ENCODE data around the gene TBX1. TPM values are rescaled to one million over a fixed set of nuclear protein-coding genes. Genes with fewer than 3 reads are reported as not detected.

TBX1 gene
- total RNA-seq, 1 donor from 2014 or later: 0.11 TPM

DNA sequence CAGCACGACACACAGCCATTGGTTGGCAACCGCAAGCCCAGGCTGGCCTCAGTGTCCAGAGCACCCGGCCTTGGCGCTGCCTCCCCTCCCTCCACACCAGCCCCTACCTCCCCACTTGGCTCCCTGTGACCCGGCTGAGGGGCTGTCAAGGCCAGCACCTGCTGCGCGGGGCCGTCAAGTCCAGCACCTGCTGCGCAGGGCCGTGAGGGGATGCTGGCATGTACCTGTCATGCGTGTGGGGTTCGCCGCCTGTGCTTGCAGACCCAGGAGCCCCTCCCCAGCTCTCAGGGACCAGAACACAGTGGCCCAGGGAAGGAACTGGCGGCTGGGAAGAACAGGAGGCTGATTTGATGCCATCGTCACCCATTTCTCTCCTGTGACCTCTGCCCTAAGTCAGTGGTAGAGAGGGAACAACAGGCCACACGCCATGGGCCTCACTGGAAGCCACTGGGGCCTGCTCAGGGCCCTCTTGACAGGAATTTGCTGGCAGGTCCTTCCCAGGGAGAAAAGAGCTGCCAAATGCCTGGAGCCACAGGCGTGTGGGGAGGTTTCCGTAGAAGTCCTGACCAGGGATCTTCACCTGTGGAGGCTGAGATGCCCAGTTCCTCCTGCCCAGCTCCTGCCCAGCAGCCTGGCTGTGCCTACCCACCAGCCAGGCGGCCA lies 37.6 kb downstream of the TBX1 start:
- intact Hi-C loops (cut with micrococcal nuclease): no loop called here

DNA sequence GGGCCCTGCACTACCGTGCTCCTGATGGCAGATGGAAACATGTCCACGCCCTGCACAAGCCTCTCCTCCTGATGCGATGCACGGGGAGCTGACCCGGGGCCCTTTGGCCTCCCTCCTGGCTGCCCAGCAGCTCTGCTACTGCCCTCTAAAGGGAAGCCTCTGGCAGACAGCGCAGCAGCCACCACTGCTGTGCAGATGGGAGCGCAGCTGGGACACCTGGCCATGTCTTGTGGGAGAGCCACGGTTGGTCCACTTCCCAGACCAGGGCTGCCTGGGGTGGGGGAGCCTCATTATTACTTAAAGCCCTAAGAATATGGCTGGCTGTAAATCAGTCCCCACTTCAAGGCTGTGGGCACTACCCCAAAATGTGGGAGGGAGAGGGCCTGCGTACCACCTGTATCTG lies 38.3 kb downstream of the TBX1 start:
- intact Hi-C loops (cut with micrococcal nuclease): no loop called here

DNA sequence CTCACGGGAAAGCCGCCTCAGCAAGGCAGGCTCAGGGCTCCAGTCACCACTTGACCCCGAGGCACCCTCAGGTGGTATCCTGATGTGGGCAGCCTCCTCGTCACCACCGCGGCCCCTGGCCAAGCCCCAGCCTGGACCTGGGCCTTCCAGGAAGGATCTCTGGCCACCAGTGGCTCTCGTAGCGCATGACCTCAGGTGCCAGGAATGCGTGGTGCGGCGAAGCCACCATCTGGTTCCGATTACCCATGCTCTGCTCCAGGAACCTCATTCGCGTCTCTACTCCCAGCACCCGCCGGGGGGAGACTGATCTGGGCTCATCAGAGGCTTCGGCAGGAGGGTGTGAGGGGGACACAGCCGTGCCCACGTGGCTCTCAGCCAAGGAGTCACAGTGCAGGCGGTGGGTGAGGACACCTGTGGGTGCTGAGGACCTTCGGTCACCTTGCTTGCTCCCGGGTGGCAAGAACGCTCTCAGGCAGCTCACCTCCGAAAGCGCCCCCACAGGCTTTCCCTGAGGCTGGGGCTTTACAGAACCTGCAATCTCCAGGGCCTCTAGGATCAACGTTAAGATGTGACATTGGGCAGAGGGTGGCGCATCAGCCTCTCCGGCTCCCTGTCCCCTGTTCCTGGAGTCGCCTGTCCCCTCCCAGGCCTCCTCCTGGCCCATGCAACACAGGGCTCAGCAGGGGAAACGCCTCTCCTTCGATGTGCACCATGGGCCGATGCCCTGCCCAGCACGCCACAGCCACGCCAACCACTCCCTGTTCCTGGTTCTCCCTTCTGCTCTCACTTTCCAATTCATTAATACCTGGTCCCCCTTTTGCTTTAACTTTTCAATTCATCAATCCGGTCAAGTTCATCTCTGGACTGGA lies 39.0 kb downstream of the TBX1 start:
- intact Hi-C loops (cut with micrococcal nuclease): no loop called here

DNA sequence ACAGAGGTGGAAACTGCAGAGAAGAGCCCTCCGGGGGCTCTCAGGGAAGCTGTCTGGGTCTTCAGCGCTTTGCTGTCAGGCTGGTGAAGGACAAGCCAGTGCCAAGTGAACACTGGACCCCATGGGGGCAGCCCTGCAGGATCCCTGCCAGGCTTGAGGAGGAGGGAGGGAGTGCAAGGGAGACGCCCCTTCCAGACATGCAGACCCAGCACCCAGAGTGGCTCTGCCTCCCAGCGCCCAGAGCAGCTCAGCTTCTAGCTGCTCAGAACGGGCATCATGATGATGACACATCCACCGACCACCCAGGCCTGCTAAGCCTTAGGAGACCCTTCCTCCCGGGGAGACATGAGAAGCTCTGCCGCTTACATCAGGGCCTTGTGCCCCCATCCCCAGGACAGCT lies 39.7 kb downstream of the TBX1 start:
- intact Hi-C loops (cut with micrococcal nuclease): no loop called here

DNA sequence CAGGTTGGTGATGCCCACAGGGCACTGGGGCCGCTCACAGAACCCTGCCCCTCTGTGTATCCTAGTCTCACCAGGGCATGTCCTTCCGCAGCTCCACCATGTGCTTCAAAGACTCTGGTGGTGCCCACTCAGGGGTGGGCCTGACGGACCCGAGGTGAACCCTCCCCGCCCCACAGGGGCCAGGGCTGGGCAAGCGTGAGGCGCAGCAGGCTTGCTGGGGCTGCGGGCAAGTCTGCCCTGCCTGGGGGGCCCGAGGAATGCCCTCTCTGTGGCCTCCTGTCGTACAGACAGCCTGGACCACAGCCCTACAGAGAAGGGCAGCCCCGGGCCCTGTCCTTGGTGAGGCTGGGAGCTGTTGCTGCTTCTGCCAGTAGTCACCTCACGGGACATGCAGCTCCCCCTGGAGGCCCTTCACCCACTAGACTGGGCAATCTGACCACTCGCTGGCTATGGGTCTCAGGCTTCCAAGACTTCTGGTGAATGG lies 40.2 kb downstream of the TBX1 start:
- intact Hi-C loops (cut with micrococcal nuclease): no loop called here

DNA sequence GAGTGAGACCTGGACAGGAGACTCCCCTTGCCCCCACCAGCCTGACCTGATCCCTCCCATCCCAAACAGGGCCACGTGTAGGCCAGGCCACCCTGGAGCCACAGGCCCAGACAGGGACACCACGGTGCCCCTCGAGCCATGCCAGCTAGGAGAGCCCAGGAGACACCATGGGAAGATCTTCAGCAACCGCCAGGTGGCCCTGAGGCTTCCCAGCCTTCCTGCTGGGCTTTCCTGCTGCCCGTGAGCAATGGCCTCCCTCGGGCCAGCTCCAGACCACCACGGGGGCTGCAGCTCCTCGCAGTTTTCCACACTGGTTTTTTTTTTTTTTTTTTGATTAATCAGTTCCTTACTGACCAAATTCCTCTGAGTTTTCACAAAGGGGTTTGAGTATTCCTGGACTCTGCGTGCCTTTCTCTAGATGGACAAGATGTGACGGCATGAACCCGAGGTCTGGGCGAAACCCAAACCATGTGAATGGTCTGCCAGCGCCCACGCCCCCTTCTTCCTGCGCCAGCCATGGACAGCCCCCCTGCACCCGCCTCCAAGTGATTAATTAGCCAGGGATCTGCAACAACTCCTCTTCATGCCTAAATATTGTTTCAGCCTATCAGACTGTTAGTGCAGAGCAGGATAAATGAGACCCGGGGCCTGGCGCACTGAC lies 40.9 kb downstream of the TBX1 start:
- intact Hi-C loops (cut with micrococcal nuclease): no loop called here

DNA sequence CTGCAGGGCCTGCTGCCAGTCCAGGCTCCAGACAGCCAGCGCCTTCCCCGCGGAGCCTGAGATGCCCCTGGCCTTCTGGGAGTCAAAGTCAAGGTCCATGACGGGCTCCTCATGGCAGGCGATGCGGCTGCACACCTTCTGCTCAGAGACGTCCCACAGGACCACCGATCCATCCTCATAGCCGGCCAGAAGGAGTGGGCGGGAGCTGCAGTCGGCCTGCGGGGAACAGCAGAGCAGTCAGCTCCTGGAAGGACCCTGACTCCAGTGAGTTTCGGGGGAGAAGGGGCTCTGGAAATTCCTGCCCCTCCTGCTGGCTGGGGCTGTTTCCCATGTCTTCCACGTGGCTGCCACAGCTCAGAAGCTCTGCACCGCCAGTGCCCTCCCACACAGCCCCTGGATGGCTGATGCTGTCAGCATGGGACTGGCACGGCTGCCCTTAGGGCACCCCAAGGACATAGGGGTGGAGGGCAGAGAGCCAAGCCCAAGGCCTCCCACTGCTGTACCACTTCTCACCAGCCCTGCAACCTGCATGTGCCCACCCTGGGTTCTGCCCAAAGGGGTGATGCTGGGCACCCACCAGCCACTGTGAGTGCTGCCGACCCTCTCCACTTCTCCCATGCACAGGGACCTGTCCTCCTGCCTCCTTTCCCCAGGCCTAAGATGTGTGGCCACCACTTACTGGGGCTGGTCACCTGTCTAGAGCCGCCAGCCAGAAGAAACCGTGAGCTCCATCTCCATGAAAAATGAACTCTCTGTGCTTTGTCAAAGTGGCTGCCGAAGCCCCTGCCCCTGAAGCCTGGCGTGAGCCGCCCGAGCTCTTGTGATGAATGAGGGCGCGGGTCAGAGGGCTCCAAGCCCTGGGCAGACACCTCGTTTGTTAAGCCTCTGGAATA lies 41.7 kb downstream of the TBX1 start:
- intact Hi-C loops (cut with micrococcal nuclease): no loop called here

DNA sequence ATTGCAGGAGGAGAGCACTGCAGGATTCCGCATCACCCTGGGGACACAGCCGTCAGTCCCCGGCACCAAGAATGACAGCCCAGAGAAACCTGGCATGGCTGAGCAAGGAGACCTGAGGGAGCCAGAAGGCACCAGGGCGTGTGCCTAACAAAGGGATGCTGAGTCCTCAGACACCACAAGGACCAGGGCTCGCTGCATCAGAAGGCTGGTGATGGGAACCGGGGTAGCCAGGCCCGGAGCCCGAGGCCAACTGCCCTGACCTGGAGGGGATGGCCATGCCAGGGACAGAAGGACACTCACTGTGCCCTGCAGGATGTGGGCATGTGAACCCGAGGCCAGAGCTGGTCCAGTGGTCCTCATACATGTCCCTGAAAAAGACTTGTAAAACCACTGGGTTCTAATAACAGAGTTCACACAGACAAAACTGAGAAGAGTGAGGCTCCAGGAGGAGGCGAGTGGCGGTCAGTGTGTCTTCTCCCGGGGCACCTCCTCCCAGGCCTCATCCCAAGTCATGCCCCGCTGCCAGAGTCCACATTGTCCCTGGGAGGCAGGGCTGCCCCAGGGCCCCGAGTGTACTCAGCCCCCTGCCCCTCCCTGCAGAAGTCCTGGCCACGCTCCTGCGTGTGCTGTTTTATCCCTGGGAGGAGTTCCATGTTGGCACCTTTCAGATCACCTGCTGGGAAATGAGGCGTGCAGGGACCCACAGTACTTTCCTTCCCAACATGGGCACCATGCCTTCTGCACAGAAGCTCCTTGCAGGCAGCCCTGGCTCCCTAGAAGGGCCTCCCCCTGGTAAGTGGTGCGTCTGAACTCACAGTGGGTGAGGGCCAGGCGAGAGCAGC lies 42.5 kb downstream of the TBX1 start:
- intact Hi-C loops (cut with micrococcal nuclease): no loop called here

DNA sequence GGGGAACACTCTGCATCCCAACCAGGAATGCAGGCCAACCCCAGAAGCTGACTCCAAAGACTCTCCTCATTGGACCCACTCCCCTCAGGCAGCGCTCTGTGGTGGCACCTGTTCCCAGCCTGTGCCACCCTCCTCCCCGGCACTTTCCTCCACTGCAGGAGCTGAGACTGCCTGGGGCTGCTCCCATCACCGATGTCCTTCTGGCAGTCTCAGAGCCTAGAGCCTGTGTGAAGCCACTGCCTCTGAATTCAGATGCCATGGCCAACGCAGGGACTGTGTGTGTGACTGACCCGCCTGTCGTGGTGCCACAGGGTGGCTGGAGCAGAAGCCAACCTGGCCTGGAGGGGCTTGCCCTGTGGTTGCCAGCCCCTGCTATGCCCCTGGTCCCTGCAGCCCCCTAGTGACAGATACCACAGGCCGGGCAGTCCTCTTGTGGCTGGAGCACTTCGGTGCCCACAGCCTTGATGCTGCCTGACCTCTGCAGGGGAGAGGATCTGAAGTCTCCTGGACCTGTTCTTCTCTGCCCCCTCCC lies 43.2 kb downstream of the TBX1 start:
- intact Hi-C loops (cut with micrococcal nuclease): no loop called here

DNA sequence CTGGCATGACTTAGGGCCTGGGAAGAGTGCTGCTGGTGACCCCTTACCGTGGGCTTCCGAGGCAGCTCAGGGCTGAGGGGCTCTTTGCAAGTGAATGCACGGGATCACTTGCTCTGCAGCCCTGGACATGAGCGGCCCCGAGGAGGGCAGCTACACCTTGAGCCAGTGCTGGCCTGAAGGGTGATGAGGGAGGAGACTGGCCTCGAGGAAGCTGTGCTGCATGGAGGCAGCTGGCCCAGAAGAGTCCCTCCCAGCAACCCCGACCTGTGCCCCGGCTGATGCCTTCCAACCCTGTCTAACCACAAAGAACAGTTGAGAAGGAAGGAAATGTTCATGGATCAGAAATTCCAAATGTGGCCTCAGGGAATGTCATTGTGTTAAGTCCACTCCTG lies 45.2 kb downstream of the TBX1 start:
- intact Hi-C loops (cut with micrococcal nuclease): no loop called here

DNA sequence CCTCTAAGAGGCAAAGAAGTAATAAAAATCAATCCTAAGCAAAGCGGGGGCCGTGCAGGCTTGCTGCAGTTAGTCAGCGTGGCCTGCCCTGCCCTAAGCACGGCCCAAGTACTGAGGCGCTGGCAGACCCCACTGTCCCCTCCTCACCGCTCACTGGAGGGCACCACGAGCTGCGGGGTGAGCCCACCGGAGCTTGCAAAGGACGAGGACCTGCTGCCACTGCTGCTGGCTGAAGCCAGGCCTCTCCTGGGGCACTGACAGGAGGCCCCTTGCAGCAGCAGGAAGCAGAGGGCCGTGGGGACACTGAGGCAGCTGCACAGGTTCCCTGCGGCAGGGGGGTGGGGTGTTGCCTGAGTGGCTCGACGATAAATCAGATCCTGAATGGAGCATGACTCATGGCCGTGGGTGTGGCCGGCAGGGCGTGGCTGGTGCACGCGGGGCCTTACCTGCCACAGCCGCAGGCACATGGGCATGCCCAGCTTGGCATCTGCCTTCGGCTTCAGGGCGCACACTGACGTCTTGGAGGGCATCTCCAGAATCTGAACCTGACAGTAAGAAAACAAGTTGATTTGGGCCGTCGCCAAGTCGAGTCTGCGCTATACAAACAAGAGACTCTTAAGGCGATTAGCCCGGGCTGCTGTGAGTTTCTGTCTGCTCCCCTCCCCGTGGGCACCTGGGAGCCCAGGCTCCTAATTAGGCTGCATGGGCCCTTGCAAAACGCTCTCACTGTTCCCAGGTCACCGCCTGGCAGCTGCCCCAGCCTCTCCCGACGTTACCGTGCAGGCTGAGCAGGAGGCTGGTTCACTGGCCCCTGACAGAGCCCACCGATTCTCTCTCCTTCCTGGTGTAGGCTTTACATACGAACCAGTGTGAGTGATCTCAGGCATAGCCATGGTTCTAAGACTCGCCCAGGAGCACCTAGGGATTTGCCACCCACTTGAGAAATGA lies 45.9 kb downstream of the TBX1 start:
- intact Hi-C loops (cut with micrococcal nuclease): no loop called here

DNA sequence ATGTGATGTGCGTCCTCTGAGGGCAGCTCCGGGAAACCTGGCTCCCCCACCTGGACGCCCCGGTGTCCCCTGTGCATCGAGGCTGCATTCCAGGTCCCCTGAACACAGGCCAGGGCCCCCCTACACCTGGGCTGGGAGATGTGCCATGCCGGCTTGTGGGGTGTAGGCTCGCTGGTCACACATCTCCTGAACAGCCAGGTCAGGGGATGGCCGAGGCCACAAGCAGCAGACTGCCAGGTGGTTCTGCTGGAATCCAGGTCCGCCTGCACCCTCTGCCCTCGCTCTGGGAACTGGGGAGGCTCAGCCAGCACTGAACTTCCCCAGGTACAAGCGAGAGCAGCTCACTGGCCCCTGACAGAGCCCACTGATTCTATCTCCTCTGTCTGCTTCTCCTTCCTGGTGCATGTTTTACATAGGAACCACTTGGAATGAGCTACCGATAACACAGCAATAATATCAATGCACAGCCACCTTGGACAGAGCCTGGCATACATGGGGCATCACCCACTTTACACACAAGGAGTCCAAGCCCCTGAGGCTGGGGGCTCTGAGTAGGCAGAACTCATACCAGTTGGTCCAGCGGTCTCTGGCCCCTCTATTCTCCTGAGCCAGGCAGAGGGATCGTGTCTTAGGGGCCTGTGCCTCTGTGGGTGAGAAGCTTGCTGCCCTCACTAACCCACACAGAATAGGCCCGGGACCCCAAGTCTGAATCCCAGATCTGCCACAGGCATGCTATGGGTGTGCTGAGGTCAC lies 46.8 kb downstream of the TBX1 start:
- intact Hi-C loops (cut with micrococcal nuclease): no loop called here

DNA sequence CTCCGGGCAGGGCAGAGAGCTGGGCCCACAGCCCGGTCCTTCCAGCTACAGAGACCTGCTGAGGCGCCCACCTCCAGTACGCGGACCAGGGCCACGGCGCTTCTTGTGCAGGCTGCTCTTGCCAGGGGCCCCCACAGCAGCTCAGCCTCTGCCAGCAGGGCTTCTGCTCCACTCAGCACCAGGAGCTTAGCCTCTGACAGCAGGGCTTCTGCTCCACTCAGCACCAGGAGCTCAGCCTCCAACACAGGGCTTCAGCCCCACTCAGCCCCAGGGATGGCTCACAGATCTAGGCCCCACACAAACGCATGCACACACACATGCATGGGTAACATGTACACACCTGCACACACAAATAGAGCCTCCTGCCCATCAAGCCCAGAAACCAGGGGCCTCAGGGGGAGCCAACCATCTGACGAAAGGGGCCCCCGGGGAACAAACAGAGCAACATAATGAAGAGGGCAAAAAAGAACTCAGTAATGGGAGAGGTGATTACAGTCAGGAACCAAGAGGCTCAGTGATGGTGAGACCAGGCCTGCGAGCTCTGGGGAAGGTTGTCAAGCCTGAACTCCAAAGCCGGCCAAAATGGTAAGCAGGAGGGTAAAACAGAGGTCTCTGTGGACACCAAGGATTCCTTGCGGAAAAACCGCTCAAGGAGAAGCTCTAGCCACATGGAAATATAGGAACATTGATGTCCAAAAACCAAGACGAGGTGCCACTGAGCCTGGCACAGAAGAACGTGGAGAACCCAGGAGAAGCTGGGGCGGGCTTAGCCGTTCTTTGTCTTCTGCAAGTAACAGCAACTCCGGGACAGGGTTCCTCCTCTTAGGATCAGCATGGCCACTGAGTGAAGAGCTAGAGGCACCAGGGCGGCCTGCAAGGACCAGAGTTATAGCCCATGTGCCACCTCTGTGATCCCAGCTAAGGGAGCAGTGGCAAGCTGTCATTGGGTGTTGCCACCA lies 47.6 kb downstream of the TBX1 start:
- intact Hi-C loops (cut with micrococcal nuclease): no loop called here

DNA sequence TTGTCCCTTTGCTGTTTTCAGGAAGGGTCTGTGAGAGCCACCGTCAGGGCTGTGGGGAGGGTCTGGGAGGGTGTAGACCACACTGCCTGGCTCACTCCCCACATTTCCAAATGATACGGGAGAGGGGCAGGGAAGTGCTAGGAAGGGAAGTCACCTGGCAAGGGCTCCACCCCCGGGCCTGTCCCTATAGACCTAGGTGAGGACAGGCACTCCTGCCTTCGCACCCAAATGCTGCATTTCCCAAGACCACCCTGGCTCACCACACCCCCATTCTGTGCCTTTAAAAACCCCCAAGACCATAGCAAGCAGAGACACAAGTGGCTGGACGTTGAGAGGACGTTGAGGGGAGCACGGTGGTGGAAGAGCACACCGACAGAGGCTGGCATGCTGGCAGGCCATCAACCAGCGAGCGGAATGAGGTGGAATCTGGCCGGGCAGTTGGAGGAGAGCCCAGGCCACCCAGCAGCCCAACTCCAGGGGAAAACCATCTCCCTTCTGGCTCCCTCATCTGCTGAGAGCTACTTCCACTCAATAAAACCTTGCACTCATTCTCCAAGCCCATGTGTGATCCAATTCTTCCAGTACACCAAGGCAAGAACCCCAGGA lies 48.4 kb downstream of the TBX1 start:
- intact Hi-C loops (cut with micrococcal nuclease): no loop called here

DNA sequence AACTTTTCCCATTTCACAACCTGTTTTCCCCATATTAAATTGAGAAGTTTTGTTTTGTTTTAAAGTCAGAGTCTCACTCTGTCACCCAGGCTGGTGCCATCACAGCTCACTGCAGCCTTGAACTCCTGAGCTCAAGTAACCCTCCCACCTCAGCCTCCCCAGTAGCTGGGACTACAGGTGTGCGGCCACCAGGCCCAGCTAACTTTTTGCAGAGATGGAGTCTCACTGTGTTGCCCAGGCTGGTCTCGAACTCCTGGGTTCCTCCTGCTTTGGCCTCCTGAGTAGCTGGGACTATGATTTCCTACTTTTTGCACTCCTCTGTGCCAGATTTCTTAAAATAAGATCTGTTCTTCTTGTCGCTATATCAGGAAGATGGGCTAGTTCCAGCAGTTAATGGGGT lies 49.2 kb downstream of the TBX1 start:
- intact Hi-C loops (cut with micrococcal nuclease): no loop called here

DNA sequence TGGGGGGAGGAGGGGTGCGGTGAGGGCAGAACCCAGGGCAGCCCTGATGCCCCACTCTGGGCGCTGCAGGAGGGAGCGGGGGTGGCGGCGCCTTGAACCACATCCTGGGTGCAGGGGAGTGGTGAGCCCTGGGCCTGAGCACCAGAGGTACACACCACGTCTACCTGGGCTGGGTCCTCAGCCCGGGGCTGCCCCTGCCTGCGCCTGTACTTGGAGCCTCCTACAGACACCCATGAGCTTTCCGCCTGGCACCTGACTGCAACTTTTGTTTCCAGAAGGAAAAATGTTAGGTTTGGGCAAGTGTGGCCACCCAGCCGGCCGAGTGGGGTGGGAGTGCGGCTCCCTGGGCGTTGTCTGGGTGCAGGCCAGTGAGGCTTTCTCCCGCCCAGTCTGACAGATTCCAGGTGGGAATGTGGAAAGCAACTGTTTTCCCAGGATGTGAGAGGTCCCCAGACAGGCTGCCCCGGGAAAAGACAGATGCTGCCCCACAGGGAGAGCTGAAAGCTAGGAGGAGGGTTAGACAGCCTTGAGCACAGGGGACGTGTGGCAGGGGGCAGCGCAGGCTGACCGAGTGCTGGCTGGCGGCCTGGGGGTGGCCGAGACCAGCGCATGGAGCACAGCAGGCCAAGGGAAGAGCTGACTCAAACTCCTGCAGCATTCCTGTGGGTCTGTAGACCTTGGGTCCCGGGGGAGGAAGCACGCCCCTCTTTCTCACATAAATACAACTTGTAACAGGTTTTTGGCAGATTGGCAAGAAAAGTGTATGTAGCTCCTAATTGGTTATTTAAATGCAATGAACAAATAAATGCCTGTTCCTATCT lies 50.0 kb downstream of the TBX1 start:
- intact Hi-C loops (cut with micrococcal nuclease): no loop called here
